Measurements from ENCODE around the gene HNRNPH1. TPM values are rescaled to one million over a fixed set of nuclear protein-coding genes. Genes with fewer than 3 reads are reported as not detected.

HNRNPH1 gene, protein sequence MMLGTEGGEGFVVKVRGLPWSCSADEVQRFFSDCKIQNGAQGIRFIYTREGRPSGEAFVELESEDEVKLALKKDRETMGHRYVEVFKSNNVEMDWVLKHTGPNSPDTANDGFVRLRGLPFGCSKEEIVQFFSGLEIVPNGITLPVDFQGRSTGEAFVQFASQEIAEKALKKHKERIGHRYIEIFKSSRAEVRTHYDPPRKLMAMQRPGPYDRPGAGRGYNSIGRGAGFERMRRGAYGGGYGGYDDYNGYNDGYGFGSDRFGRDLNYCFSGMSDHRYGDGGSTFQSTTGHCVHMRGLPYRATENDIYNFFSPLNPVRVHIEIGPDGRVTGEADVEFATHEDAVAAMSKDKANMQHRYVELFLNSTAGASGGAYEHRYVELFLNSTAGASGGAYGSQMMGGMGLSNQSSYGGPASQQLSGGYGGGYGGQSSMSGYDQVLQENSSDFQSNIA
- total RNA-seq (2021; ENCODE audit: unreplicated experiment): 587 TPM
- polyA plus RNA-seq (2012; ENCODE audit: insufficient read length): 477 TPM
- percentile 100 among the genes with signal in this experiment for Bru-seq, nascent RNA
- BruChase-seq, experiment 1, labeled RNA remaining after a 2-hour chase: percentile 100 among the genes with signal in this experiment
- BruChase-seq, experiment 2, labeled RNA remaining after a 6-hour chase: percentile 100 among the genes with signal in this experiment
- long read RNA-seq, transcript HNRNPH1-203 (14 exons, 2,279 nt): minor isoform, 22 of 217 reads
- long read RNA-seq, transcript HNRNPH1-204 (14 exons, 2,248 nt): major isoform, 43 of 217 reads
- long read RNA-seq, partial matches to known transcripts: 24 of 217 reads
- long read RNA-seq, other reads (novel, unspliced or antisense): 124 of 217 reads

DNA sequence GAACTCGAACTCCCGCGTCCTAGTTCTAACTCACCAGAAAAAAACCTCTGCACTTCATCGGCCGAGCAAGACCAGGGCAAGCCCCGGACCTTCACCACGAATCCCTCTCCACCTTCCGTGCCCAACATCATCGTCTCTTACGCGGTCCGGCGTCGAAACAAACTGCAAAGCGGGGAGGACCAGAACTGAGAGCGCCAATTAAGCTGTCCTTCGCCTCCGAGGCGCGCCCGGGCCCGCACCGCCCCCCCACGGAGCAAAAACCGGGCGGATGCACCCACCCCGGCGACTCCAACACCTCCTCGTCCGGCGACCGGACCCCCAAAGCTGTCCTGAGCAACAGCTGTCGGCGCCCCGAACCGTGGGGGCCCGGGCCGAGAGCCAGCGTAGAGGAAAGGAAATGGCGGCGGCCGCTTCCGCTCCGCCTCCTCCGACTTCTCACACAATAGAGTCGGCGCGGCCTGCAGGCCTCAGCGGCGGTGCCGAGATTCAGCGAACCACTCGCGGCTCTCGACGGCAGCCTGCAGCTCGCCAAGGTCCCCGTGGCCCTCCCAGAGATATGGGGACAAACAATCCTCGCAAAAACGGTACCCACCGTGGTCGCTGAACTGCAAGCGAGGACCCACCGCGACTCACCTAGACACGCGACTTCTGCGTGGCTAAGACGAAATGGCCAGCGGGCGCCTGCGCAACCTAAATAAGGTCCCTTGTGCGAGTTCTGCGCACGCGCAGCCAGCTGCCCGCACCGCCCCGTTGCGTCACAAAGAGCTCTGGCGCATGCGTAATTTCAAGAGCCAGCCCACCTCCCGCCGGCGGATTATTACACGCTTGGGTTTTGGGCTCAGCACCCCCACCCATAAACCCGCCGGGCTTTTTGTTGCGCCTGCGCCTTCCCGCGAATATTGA, at the start of gene HNRNPH1:
TSS of gene HNRNPH1 (minus strand) at position 669 of the 903 bp plus-strand sequence. CDS start at position 131, 538 bp downstream.
- Histone ChIP-seq H3K27me3 (ENCODE audit: control insufficient read depth, insufficient read depth, low read length) (no peaks in the 10 kb centered on the region), H3K4me3 (ENCODE audit: low read depth in 2 of 2, low read length in 2 of 2) (peak within 1 kb of the TSS; percentile 90 to 99), H3K27ac (ENCODE audit: low read length) (peak within 1 kb of the TSS; percentile 98), H3K36me3 (ENCODE audit: control insufficient read depth, insufficient read depth, low read length) (peaks cover 44% of the 10 kb centered on the region), H3K4me1 (ENCODE audit: control insufficient read depth, insufficient read depth, low read length) (peaks cover 27% of the 10 kb centered on the region), H3K9me3 (ENCODE audit: control insufficient read depth, insufficient read depth, low read depth, low read length) (no peaks in the 10 kb centered on the region)
- DNase-seq (ENCODE audit: low read depth, low spot score) (peak; percentile 99), ATAC-seq (peak; percentile 82)
- in situ Hi-C loops (cut with HindIII; ENCODE audit: low pct_unique_long_range_greater_than_20kb, low sequenced_read_pairs) (no loop called here), intact Hi-C loops (cut with micrococcal nuclease; ENCODE audit: unreplicated experiment) (no loop called here)
- no TSS peak for BruUV-seq (replicated peaks)
- TF ChIP-seq TCF7L2 (IDR thresholded peaks at IDR 0.05; ENCODE audit: low read depth, low read length): peak; percentile 59
- peak; percentile 94 for TF ChIP-seq SIN3A (IDR thresholded peaks at IDR 0.05; ENCODE audit: borderline replicate concordance, insufficient read depth, low read depth, low read length)
- TF ChIP-seq, protein P1, sequence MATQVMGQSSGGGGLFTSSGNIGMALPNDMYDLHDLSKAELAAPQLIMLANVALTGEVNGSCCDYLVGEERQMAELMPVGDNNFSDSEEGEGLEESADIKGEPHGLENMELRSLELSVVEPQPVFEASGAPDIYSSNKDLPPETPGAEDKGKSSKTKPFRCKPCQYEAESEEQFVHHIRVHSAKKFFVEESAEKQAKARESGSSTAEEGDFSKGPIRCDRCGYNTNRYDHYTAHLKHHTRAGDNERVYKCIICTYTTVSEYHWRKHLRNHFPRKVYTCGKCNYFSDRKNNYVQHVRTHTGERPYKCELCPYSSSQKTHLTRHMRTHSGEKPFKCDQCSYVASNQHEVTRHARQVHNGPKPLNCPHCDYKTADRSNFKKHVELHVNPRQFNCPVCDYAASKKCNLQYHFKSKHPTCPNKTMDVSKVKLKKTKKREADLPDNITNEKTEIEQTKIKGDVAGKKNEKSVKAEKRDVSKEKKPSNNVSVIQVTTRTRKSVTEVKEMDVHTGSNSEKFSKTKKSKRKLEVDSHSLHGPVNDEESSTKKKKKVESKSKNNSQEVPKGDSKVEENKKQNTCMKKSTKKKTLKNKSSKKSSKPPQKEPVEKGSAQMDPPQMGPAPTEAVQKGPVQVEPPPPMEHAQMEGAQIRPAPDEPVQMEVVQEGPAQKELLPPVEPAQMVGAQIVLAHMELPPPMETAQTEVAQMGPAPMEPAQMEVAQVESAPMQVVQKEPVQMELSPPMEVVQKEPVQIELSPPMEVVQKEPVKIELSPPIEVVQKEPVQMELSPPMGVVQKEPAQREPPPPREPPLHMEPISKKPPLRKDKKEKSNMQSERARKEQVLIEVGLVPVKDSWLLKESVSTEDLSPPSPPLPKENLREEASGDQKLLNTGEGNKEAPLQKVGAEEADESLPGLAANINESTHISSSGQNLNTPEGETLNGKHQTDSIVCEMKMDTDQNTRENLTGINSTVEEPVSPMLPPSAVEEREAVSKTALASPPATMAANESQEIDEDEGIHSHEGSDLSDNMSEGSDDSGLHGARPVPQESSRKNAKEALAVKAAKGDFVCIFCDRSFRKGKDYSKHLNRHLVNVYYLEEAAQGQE (IDR thresholded peaks at IDR 0.05; ENCODE audit: insufficient read depth in 1 of 2, low read depth in 2 of 2, low read length in 1 of 2): 0 out of 4 replicates have a peak, but pooled peaks of 1 of the 2 experiments have one; percentile 69
- TF ChIP-seq POLR2AphosphoS5 (IDR thresholded peaks at IDR 0.05; ENCODE audit: low read depth, low read length): peak; percentile 100
- TF ChIP-seq, protein P2, sequence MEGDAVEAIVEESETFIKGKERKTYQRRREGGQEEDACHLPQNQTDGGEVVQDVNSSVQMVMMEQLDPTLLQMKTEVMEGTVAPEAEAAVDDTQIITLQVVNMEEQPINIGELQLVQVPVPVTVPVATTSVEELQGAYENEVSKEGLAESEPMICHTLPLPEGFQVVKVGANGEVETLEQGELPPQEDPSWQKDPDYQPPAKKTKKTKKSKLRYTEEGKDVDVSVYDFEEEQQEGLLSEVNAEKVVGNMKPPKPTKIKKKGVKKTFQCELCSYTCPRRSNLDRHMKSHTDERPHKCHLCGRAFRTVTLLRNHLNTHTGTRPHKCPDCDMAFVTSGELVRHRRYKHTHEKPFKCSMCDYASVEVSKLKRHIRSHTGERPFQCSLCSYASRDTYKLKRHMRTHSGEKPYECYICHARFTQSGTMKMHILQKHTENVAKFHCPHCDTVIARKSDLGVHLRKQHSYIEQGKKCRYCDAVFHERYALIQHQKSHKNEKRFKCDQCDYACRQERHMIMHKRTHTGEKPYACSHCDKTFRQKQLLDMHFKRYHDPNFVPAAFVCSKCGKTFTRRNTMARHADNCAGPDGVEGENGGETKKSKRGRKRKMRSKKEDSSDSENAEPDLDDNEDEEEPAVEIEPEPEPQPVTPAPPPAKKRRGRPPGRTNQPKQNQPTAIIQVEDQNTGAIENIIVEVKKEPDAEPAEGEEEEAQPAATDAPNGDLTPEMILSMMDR (IDR thresholded peaks at IDR 0.05): no peak
- POLR2A ChIA-PET: interaction anchor here (0.6 to 1.4 kb wide), 6 partner anchors 11 to 64 kb away, joined by 3 to 19 read pairs (median 4); no protein-coding TSS in a partner anchor
- CTCF ChIA-PET: interaction anchor here (0.5 to 1.3 kb wide), 2 partner anchors 10 to 467 kb away, joined by 5 to 7 read pairs; no protein-coding TSS in a partner anchor

DNA sequence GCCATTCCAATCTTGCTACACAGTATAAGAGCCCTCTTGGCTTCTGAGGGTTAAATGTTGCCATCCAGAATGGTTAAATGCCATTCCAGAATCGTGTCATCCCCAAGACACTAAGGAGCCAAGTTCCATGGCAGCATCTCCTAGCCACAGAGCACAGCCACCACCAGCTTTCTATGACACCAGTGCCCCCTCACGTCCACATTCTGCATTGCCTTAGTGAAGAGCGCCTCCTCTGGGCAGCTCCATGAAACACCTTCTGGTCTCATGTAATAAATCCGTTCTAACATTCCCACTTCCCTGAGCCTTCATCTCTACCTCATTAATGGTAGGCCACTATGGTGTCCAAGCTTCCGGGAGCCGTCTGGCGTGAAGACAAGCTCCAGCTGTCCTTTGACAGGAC, 44.9 kb upstream of the HNRNPH1 start:
- intact Hi-C loops (cut with micrococcal nuclease; ENCODE audit: unreplicated experiment) (no loop called here), in situ Hi-C loops (cut with HindIII; ENCODE audit: low pct_unique_long_range_greater_than_20kb, low sequenced_read_pairs) (no loop called here)
- Histone ChIP-seq H3K36me3 (ENCODE audit: control insufficient read depth, insufficient read depth, low read length) (no peaks in the 10 kb centered on the region), H3K4me3 (ENCODE audit: low read depth in 2 of 2, low read length in 2 of 2) (no peak overlapping the region), H3K9me3 (ENCODE audit: control insufficient read depth, insufficient read depth, low read depth, low read length) (no peaks in the 10 kb centered on the region), H3K27ac (ENCODE audit: low read length) (no peak overlapping the region), H3K27me3 (ENCODE audit: control insufficient read depth, insufficient read depth, low read length) (no peaks in the 10 kb centered on the region), H3K4me1 (ENCODE audit: control insufficient read depth, insufficient read depth, low read length) (no peaks in the 10 kb centered on the region)
- no peak for DNase-seq (ENCODE audit: low read depth, low spot score)
- POLR2A ChIA-PET: interaction anchor here (0.5 kb wide), 1 partner anchor 155 kb away, joined by 10 read pairs; no protein-coding TSS in a partner anchor
- ATAC-seq: peak; percentile 79
- CTCF ChIA-PET: interaction anchor here (0.6 kb wide), 1 partner anchor 64 kb away, joined by 3 read pairs; the partner anchor contains the start of gene MAML1
- TF ChIP-seq POLR2AphosphoS5 (IDR thresholded peaks at IDR 0.05; ENCODE audit: low read depth, low read length): no peak
- TF ChIP-seq, protein P2 (IDR thresholded peaks at IDR 0.05): no peak
- TF ChIP-seq, protein P1 (IDR thresholded peaks at IDR 0.05; ENCODE audit: insufficient read depth in 1 of 2, low read depth in 2 of 2, low read length in 1 of 2): no peak
- TF ChIP-seq TCF7L2 (IDR thresholded peaks at IDR 0.05; ENCODE audit: low read depth, low read length): no peak
- TF ChIP-seq SIN3A (IDR thresholded peaks at IDR 0.05; ENCODE audit: borderline replicate concordance, insufficient read depth, low read depth, low read length): no peak
- BruUV-seq (replicated peaks): no TSS peak
